Left lung (tissue), 10 donors: ENCODE results near the gene ADGRA1. TPM values are rescaled to one million over a fixed set of nuclear protein-coding genes. Genes with fewer than 3 reads are reported as not detected.

Experiments used
- ATAC-seq: fragments of 200-7000 bp; cut with Tn5 transposase; one replicate; pipeline ENCODE4 v1.9.1; 2020; ENCODE audit warnings: moderate library complexity
- DNase-seq, 4 donors: peaks; one replicate each; pipeline ENCODE4 v3.0.0-alpha.2; 2013 to 2020
- H3K27ac ChIP-seq, 2 donors: fragments of 200-600 bp; sonication (generic) in 1 of 2; one replicate each; pipeline versions ENCODE4 v1.5.0 to v1.8.0; 2020 to 2021
- H3K27me3 ChIP-seq, 2 donors: fragments of 200-600 bp; sonication (generic) in 1 of 2; one replicate each; pipeline versions ENCODE4 v1.5.0 to v1.8.0; 2020 to 2021
- H3K36me3 ChIP-seq, 2 donors: fragments of 200-600 bp; sonication (generic) in 1 of 2; one replicate each; pipeline versions ENCODE4 v1.5.0 to v1.8.0; 2020 to 2021
- H3K4me1 ChIP-seq, 2 donors: fragments of 200-600 bp; one replicate each; pipeline ENCODE4 v1.8.0; 2021
- H3K4me3 ChIP-seq, 2 donors: fragments of 200-600 bp; sonication (generic) in 1 of 2; one replicate each; pipeline versions ENCODE4 v1.5.0 to v1.8.0; 2020 to 2021; ENCODE audit warnings: mild to moderate bottlenecking in 1 of 2
- H3K9me3 ChIP-seq, 2 donors: fragments of 200-600 bp; sonication (generic) in 1 of 2; one replicate each; pipeline versions ENCODE4 v1.5.0 to v1.8.0; 2020 to 2021
- intact Hi-C, 2 donors: fragments of 100-400 bp; cut with DNase I; formaldehyde crosslinking; loops; one replicate each; pipeline versions ENCODE4 v1.11.2 to v1.14.2; 2022
- polyA plus RNA-seq, 6 donors: library from polyadenylated mRNA; unstranded; fragments of 120-200 nt; gene quantifications; one replicate each; pipeline ENCODE4 v1.2.1, GENCODE V29; 2013; ENCODE audit not compliant: insufficient read length in 6 of 6
- total RNA-seq, 2 donors: library from RNA; stranded (reverse); fragmentation: NEBNext Ultra II Directional; extraction: Animal tissue kit (Norgen Biotek cat#: 25700); gene quantifications; one replicate each; pipeline ENCODE4 v1.2.1, GENCODE V29; 2021
- TF ChIP-seq, protein P1 (sequence below), 2 donors: fragments of 200-600 bp; sonication (generic) in 1 of 2; IDR thresholded peaks; one replicate each; pipeline versions ENCODE4 v1.5.0 to v1.8.0; 2021; ENCODE audit warnings: antibody characterized with exemption in 2 of 2
- donor health status: DM: no; HTN: yes; CAD: no.
- donor health status: DM: no; HTN: no; CAD: no.

The ADGRA1 gene
- total and polyA plus RNA-seq, 8 donors: 0.07 to 0.24 (median 0.09) TPM; not detected in 1

DNA sequence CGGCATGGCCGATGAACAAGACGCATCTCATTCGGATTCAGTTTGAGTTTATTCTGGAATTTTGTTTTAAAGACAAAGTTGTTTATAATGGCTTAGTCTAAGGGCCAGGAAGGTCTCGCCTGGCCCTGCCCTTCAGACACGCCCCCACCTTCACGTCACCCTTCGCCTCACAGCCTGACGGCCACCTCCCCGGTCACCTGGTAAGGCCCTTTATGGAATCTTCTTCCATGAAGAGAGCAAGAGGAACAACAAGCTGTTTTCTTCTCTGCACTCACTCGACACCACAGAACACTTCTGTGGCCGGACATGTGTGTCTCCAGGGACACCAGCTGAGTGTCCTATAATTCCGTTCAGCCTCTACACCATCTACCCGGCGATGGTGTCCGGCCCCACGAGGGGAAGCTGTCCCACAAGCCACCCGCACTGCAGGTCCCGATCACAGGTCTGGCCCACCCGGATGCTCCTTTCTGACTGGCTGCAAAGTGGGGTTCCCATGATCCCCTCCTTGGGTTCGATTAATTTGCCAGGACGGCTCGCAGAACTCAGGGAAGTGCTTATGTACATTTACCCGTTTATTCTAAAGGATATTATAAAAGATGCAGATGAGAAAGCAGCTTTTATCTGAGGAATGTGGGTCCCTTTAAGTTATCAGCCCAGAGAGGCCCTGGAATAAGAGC is 54.9 kb downstream of the ADGRA1 start:
- H3K4me3 ChIP-seq: no peak overlapping the region
- no peaks in the 10 kb centered on the region for H3K9me3 ChIP-seq
- DNase-seq (peak in 2 of 4 donors; percentile 26 to 67), ATAC-seq (no peak)
- H3K4me1 ChIP-seq: no peaks in the 10 kb centered on the region
- peaks cover 0 to 74% of the 10 kb centered on the region in 2 donors for H3K27me3 ChIP-seq
- no peaks in the 10 kb centered on the region for H3K36me3 ChIP-seq
- no peak overlapping the region for H3K27ac ChIP-seq
- intact Hi-C loops: no loop called here
- TF ChIP-seq, protein P1, sequence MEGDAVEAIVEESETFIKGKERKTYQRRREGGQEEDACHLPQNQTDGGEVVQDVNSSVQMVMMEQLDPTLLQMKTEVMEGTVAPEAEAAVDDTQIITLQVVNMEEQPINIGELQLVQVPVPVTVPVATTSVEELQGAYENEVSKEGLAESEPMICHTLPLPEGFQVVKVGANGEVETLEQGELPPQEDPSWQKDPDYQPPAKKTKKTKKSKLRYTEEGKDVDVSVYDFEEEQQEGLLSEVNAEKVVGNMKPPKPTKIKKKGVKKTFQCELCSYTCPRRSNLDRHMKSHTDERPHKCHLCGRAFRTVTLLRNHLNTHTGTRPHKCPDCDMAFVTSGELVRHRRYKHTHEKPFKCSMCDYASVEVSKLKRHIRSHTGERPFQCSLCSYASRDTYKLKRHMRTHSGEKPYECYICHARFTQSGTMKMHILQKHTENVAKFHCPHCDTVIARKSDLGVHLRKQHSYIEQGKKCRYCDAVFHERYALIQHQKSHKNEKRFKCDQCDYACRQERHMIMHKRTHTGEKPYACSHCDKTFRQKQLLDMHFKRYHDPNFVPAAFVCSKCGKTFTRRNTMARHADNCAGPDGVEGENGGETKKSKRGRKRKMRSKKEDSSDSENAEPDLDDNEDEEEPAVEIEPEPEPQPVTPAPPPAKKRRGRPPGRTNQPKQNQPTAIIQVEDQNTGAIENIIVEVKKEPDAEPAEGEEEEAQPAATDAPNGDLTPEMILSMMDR (IDR thresholded peaks at IDR 0.05): no peak

DNA sequence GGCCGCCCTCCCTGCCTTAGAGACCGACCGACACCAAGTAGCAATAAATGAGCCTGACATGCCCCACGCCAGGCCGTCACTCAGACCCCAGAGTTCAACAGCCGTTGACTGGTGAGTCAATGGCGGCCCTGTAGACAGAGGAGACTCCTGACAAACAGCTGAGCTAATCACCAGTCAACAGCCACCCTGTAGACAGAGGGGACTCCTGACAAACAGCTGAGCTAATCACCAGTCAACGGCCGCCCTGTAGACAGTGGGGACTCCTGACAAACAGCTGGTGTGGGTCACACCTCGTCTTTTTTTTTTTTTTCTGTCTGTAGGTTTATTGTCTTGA is 55.4 kb downstream of the ADGRA1 start:
- Histone ChIP-seq H3K4me1 (no peaks in the 10 kb centered on the region), H3K27me3 (peaks cover 0 to 79% of the 10 kb centered on the region in 2 donors), H3K4me3 (no peak overlapping the region), H3K36me3 (no peaks in the 10 kb centered on the region), H3K9me3 (no peaks in the 10 kb centered on the region), H3K27ac (no peak overlapping the region)
- ATAC-seq (no peak), DNase-seq (peak in 2 of 4 donors; percentile 20 to 65)
- intact Hi-C loops: no loop called here
- TF ChIP-seq, protein P1 (IDR thresholded peaks at IDR 0.05): no peak

DNA sequence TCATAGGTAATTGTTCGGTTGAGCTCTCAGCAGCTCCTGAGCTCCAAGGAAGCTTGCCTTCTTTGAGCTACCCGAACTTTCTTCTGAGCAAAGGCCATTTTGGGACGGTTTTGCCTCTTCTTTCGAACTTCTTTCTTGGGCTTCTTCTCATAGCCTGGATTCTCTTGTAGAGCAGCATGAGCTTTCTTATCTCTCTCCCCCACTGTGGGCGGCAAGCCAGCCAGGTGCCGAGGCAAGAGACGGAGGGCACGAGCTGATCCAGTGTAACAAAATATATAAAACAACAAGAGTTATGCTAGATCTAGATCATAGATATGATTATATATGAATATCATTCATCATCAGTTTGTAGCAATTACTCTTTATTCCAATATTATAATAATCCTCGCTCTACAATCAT is 55.8 kb downstream of the ADGRA1 start:
- no peak overlapping the region for H3K4me3 ChIP-seq
- H3K27me3 ChIP-seq: peaks cover 0 to 82% of the 10 kb centered on the region in 2 donors
- TF ChIP-seq, protein P1 (IDR thresholded peaks at IDR 0.05): no peak
- H3K36me3 ChIP-seq: no peaks in the 10 kb centered on the region
- H3K4me1 ChIP-seq: no peaks in the 10 kb centered on the region
- intact Hi-C loops: no loop called here
- no peak for ATAC-seq
- H3K27ac ChIP-seq: no peak overlapping the region
- H3K9me3 ChIP-seq: no peaks in the 10 kb centered on the region
- peak in 1 of 4 donors; percentile 38 for DNase-seq

DNA sequence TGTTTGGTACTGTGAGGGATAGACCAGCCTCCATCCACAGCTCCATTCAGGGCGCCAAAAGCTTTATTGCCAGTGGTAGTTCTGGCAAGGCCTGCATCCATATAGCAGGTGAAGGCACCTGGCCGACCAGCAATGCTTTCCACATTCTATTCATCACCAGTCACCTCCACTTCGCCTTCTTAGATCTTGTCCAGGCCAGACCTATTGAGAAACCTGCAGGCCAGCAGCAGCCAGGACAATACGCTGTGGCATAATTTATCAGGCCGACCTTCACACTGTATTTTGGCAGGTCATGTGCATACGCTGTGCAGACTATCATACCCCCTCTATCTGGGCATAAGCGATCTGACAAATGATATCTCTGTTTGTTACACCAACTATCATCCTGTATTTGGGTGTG is 57.0 kb downstream of the ADGRA1 start:
- ATAC-seq (no peak), DNase-seq (no peak)
- no peak overlapping the region for H3K4me3 ChIP-seq
- TF ChIP-seq, protein P1 (IDR thresholded peaks at IDR 0.05): no peak
- no peak overlapping the region for H3K27ac ChIP-seq
- no peaks in the 10 kb centered on the region for H3K36me3 ChIP-seq
- intact Hi-C loops: no loop called here
- no peaks in the 10 kb centered on the region for H3K4me1 ChIP-seq
- peaks cover 0 to 79% of the 10 kb centered on the region in 2 donors for H3K27me3 ChIP-seq
- H3K9me3 ChIP-seq: no peaks in the 10 kb centered on the region

DNA sequence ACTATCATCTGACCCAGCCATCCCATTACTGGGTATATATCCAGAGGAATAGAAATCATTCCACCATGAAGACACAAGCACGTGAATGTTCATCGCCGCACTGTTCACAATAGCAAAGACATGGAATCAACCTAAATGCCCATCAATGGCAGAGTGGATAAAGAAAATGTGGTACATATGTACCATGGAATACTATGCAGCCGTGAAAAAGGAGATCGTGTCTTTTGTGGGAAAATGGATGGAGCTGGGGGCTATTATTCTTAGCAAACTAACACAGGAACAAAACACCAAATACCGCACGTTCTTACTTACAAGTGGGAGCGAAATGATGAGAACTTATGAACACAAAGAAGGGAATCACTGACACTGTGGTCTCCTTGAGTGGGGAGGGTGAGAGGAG is 62.5 kb downstream of the ADGRA1 start:
- intact Hi-C loops: no loop called here
- no peaks in the 10 kb centered on the region for H3K36me3 ChIP-seq
- DNase-seq: no peak
- no peak overlapping the region for H3K4me3 ChIP-seq
- TF ChIP-seq, protein P1 (IDR thresholded peaks at IDR 0.05): no peak
- no peaks in the 10 kb centered on the region for H3K4me1 ChIP-seq
- ATAC-seq: no peak
- H3K27ac ChIP-seq: no peak overlapping the region
- H3K27me3 ChIP-seq: peaks cover 0 to 59% of the 10 kb centered on the region in 2 donors
- H3K9me3 ChIP-seq: no peaks in the 10 kb centered on the region
